Activated CD4-positive, alpha-beta T cell treated with anti-CD3 and anti-CD28 coated beads for 24 hours (primary cell): ENCODE measurements around the gene ATP2B1.
"Not testable (repeated sequence)": the region's sequence is repeated elsewhere in the genome, so short reads cannot be mapped to it uniquely, and the experiment has no call there.

Experiments used
- DNase-seq, 2 donors: peaks; one replicate each; pipeline ENCODE4 v3.0.0-alpha.2; 2020; ENCODE audit warnings: low read depth in 2 of 2

The ATP2B1 gene

GRCh38 chr12:89712706-89713105 is 4.1 kb upstream of the ATP2B1 start:
- no peak for DNase-seq

GRCh38 chr12:89710873-89711750 is 2.5 kb upstream of the ATP2B1 start:
- DNase-seq: no peak

GRCh38 chr12:89709995-89710872 is 1.6 kb upstream of the ATP2B1 start:
- DNase-seq: peak in 1 of 2 donors; percentile 27

GRCh38 chr12:89709157-89709994 is 738 bp upstream of the ATP2B1 start:
- DNase-seq: peak; percentile 95 to 97

- DNase-seq: peak; percentile 18 to 27
Observed at GRCh38 chr12:89707703-89708564, 704 bp downstream of the ATP2B1 start.

- no peak for DNase-seq
Observed at GRCh38 chr12:89706986-89707702, 1.5 kb downstream of the ATP2B1 start.

- DNase-seq: no peak
Observed at GRCh38 chr12:89706551-89706950, 2.1 kb downstream of the ATP2B1 start.

- DNase-seq: no peak
Observed at GRCh38 chr12:89704457-89704856, 4.2 kb downstream of the ATP2B1 start.

GRCh38 chr12:89703768-89704167 is 4.9 kb downstream of the ATP2B1 start:
- DNase-seq: no peak

- DNase-seq: no peak
Observed at GRCh38 chr12:89702503-89702902, 6.1 kb downstream of the ATP2B1 start.

GRCh38 chr12:89701606-89702206 is 6.9 kb downstream of the ATP2B1 start:
- no peak for DNase-seq

- DNase-seq: no peak
Observed at GRCh38 chr12:89700191-89700810, 8.3 kb downstream of the ATP2B1 start.

- DNase-seq: no peak
Observed at GRCh38 chr12:89698607-89699006, 10.0 kb downstream of the ATP2B1 start.

- DNase-seq: not testable (repeated sequence)
Observed at GRCh38 chr12:89697728-89698127, 10.9 kb downstream of the ATP2B1 start.

- no peak for DNase-seq
Observed at GRCh38 chr12:89697296-89697695, 11.3 kb downstream of the ATP2B1 start.

GRCh38 chr12:89695830-89696229 is 12.8 kb downstream of the ATP2B1 start:
- no peak for DNase-seq

GRCh38 chr12:89695100-89695499 is 13.5 kb downstream of the ATP2B1 start:
- no peak for DNase-seq

- no peak for DNase-seq
Observed at GRCh38 chr12:89694542-89694941, 14.1 kb downstream of the ATP2B1 start.

GRCh38 chr12:89693639-89694202 is 14.9 kb downstream of the ATP2B1 start:
- no peak for DNase-seq
